ENCODE measurements around the gene CPN2.

The CPN2 gene, protein sequence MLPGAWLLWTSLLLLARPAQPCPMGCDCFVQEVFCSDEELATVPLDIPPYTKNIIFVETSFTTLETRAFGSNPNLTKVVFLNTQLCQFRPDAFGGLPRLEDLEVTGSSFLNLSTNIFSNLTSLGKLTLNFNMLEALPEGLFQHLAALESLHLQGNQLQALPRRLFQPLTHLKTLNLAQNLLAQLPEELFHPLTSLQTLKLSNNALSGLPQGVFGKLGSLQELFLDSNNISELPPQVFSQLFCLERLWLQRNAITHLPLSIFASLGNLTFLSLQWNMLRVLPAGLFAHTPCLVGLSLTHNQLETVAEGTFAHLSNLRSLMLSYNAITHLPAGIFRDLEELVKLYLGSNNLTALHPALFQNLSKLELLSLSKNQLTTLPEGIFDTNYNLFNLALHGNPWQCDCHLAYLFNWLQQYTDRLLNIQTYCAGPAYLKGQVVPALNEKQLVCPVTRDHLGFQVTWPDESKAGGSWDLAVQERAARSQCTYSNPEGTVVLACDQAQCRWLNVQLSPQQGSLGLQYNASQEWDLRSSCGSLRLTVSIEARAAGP

DNA sequence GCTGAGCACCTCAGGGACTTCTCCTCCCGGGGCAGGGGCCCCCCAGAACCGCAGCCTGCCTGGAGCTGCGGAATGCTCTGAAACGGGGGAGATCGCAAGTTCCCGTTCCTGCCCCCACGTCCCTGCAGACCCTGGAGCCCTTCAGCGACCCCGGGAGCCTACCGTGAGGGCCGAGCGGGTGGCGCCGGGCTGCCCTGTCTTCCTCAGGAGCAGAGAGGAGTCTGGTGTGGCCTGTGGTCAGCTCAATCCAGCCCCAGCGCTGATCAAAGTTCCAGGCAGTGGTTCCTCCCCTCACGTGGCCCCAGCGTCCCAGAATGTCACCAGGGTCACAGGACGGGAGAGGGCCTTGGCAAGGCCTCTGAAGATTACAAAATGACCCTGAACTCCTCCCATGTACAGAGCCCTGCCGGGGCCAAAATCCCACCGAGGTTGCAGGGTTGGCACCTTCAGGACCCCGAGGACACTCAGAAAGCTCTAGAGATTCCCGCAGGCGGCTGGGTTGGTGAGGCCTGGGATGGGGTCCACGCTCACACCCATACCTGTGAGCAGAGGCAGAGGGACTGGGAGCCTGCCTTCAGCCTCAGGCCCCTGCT is at the start of gene CPN2:
Gene CPN2, minus strand, starts transcription at position 249 of the 593 bp plus-strand sequence. CDS start 8,626 bp downstream, outside the sequence.
- DNase-seq, result no peak

DNA sequence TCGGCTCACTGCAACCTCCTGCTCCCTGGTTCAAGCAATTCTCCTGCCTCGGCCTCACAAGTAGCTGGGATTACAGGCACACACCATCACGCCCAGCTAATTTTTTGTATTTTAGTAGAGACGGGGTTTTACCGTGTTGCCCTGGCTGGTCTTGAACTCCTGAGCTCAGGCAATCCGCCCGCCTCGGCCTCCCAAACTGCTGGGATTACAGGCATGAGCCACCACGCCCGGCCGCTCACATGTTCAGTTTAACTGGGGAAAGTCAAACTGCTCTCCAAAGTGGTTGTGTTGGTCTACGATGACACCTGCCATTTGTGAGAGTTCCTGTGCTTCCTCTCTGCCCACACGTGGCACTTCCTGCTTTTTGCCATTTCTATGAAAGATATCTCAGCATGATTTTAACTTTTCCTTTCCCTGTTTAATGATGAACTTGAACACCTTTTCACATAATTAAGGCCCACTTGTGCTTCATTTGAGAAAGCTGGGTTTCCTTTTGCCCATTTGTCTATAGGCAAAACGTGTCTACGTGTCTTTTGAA is 48.8 kb upstream of the CPN2 start:
- no peak for DNase-seq

DNA sequence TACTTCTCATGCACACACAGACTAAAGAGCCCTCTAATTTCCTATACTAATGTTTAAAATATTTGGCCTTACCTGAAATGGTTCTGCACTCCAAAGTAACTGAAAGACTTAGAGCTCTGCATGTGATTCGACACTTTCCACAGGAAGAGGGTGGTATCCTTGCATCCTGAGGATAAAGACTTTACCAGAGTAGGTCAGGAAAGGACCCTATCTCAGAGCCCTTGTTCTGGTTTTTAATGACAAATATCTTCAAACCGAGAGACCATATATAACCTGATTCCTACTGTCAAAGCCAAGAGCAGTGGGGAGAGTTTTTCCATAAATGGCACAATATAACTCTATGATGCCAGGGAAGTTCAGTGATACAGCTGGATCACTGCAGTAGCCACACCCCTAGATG is 48.0 kb upstream of the CPN2 start, which contains the start of gene GP5:
Gene GP5, minus strand, starts transcription at position 101 of the 400 bp plus-strand sequence. CDS start 984 bp downstream, outside the sequence.
- DNase-seq, result no peak

DNA sequence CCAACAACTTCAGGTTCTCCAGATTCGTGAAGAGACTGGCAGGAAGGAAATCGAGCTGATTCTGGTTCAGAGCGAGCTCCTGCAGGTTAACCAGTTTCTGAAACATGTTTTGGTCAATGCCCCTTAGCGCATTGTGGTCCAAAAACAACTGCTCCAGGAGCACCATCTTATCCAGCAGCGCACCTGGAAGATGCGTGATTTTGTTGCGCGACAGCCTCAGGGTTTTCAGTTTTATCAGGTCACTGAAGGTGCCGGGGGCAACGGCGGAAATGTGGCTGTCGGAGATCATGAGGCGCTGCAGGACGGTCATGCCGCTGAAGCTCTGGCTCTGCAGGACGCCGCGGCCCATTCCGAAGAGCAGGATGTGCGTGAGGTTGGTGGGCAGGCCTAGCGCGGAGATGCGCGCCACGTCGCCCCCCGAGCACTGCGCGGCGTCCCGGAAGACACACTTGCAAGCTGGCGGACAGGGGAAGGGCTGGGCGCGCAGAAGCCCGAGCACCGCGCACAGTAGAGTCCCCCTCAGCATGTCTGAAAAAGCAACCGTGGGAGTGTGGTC is 46.7 kb upstream of the CPN2 start:
- no peak for DNase-seq

DNA sequence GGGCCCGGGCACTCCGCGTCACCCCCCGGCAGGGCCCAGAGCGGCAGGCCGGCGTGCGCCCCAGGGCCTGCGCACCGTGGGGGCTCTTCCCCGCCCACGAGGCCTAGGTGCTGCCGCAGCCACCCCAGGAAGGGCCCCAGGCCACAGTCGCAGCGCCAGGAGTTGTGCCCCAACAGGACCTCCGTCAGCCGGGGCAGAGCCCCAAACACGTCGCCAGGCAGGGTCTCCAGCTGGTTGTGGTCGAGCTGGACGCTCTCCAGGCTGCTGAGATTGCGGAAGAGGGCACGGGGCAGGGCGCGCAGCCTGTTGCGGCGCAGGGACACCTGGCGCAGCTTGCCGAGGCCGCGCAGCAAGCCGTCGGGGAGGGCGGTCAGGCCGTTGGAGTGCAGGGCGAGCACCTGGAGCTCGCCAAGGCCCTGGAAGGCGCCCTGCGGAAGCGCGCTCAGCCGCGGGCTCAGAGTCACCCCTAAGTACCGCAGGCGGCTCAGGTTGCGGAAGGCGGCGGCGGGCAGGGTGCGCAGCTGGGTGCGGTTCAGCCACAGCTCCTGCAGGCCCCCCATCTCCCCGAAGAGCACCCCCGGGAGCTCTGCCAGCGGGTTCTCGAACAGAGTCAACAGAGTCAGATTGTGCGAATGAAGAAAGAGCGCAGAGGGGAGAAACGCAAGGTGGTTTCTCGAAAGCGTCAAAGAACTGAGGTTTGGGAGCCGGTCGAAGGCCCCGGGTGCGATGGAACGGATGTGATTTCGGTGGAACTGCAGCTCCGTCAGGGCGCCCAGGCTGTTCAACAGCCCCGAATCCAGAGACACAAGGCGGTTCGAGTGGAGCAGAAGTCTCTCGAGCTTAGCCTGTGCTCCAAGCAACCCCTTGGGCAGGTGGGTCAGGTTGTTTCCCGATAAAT is 46.0 kb upstream of the CPN2 start:
- no peak for DNase-seq

DNA sequence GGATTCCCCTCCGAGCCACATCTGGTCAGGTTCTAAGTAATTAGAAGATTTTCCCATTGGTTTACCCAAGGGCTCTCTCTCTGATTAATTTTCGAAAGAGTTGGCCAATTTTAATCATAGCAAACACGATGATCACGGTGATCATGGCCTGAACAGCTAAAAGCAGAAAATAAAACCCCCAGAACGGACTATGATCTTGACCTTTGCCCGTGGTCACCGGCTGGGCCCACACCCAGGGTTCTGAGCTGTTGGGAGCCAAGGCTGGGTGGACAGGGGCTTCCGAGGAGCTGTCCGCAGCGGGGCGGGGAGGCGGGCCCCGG is 45.4 kb upstream of the CPN2 start:
- no peak for DNase-seq

DNA sequence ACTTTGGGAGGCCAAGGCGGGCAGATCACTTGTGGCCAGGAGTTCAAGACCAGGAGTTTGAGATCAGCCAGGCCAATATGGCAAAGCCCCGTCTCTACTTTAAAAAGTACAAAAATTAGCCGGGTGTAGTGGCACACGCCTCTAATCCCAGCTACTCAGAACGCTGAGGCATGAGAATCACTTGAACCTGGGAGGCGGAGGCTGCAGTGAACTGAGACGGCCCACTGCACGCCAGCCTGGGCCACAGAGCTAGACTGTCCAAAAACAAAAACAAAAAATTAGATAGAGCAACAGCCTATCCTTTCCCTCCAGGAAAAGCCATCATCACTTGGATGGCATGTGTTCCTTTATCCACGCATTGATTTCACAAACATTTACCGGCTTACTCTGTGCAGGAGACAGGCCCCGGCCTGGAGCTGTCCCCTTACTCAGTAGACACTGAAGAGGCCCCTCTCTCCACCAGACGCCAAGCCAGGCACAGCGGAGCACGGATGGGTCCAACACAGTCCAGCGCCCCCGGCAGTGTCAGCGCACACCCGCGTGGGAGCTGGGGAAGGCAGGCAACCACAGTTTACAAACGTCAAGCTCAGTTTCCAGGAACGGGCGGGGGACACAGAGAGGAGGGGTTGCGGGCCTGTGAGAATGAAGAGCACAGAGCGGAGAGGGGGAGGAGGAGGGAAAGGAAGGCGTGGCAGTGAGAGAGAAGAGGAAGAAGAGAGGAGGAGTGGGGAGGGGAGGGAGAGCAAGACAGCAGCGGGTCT is 44.8 kb upstream of the CPN2 start:
- DNase-seq, result no peak

DNA sequence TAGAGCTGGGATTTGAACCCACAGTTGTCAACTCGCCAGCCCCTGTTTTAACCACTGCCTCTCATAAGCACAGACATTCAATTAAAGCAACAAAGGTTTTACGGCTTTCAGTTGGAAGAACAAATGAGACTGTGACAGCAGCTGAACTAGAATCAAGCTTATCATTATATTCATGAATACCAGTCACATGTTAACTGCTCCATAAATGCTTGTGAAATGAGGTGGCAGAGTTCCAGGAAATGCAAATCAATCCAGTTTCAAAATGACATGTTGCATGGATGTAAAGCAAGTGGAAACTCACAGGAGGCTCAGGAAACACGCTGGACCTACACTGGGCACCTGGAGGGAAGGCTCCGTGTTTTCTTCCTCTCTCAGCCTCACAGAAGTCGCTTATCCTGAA is 44.1 kb upstream of the CPN2 start:
- DNase-seq, result no peak

DNA sequence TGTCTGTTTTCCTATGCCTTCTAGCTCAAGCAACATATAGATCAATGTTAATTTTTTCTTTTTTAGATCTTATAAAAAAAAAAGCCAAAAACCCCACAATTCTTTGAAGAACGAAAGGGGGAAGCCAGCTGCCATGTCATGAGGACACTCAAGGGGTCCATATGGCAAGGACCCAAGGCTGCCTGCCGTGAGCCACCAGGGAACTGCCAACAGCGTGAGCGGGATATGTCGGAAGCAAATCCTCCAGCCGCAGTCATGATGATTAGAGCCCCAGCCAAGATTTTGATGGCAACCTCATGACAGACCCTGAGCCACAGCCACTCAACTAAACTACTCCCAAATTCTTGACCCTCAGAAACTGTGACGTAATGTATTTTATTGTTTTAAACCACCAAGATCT is 41.4 kb upstream of the CPN2 start:
- DNase-seq, result no peak

DNA sequence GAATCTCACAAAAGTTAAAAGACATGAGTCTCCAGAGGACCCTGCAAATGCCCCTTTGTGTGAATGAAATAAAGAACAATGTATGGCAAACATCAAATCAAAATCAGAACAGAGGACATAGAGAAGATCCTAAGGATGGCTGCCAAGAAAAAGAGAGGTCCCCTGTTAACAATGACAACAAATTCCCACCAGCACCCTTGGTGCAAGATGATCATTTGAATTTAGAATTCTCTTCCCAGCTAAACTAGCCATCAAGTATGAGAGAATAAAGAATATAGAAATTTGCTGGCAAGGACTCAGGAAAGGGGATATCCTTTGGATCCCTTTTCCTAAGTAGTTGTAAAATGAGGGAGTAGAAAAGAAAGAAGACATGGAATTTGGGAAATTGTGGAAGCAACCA is 39.7 kb upstream of the CPN2 start:
- no peak for DNase-seq

DNA sequence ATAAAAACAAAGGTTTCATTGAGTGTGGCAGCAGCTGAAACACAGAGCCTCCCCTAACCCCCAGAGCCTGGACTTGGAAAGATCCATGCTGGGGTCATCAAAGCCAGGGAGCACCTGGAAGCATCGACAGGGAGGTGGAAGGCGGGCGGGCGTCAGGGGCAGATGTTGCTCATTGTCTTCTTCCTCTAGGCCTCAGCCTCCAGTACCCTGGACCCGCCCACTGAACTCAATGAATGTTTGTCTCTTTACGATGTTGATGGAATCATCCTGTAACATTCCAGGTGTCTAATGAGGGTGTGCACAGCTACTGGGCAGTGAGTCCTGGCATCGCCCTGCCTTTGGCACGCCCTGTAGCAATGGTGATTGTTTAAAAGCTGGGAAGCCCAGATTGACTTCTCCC is 38.1 kb upstream of the CPN2 start:
- no peak for DNase-seq

DNA sequence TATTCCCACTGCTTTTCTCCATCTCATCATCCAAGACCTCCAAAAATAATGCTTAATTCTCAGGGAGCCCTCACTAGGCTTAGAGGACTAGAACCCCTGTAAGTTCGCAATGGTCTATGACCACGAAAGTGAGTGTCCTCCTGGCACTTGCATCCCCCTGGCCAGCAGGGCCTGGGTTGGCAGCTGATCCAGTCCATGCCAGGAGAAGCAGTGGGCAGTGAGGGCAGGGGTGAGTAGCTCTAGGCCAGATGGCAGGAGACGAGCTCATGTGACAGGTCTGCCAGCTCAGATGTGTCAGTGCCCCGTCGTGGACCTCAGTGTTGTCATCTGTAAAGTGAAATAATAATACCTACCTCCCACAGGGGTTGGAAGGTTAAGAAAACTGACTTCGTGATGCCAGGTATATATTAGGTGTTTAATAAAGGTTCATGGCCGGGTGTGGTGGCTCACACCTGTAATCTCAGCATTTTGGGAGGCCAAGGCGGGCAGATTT is 36.8 kb upstream of the CPN2 start:
- no peak for DNase-seq

DNA sequence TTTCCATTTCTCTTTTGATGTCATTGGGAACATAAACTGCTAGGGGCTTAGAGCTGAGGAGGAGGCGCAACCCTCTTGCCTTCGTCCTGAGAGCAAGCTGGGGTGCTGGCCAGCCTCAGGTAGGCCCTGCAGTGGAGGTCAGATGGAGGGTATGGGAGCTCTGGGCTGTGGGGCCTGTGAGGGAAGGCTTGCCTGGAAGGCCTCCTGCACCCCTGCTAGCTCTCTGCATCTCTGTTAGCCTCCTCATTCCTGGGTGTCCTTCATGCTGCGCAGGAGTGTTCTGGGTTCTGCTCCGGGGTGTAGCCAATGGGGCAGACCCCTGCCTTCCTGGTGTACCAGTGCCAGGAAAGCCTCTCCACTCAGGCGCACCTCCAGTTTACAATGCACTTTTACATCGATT is 36.1 kb upstream of the CPN2 start:
- no peak for DNase-seq

DNA sequence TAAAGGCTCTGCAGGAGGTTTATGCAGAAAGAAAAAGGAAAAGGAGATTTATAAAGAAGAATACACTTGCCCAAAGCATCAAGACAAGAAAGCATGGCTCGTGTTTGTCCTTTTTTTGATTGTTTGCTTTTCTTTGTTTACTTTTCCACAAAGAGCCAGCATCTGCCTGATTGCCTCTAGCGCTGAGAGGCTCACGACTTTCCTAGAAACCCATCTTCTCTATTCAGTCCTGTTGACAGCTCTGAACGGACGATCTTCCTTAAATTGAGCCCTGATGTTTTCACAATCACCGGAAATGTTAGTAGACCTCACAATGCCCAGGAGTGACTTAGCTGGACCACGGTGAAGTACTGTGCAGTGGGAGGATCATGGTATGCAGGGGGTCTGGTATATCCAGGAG is 35.5 kb upstream of the CPN2 start:
- no peak for DNase-seq

DNA sequence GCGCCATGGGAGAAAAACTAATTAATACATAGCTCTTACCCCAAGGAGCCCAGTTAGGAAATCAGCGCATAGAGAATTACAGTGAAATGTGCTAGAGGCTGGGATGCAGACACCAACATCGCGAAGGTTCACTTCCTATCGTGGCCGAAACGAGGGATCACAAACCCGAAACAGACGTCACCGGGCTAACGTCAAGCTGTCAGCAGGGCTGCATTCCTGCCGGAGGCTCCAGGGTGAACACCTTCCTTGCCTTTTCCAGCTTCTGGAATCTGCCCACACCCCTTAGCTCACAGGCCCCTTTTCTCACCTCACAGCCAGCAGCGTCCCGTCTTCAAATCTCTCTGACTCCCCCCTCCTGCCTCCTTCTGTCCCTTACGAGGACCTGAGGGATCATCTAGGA is 34.9 kb upstream of the CPN2 start:
- no peak for DNase-seq

DNA sequence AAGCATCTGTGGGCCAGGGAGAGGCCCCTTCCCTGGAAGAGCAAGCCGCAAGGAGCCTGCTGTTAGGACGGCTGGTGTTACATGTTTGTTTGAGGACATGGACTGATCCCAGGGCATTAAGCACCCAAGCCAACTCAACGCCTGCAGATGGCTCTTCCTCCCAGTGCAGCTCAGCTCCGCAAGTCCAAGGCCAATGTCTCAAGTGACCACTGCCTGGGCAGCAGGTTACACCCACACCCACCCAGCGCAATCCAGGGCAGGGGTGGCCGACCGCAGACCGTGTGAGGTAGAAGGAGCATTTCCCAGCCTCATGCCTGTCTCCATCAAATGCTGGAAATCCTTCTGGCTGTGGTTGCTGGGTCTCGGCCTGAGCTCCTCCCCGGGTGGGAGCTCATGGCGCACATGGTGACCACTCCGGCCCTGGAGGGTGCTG is 33.5 kb upstream of the CPN2 start:
- DNase-seq, result no peak

DNA sequence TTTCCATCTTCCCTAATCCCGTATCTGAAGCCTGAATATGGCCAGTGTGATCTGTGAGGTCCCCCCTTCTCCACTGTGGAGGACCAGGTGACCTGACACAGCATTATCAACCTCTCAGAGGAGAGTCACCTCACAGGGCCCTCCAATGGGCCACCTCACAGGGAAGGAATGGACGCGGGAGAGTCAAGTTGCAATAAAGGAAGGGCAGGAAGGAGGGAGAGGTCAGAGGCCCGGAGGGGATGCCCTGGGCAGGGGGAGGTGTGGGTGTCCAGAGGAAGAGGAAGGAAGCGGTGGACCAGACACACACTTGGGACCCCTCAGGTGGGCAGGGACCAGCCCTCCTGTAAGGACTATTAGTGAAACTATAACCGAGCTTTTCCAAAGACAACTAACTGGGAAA is 33.0 kb upstream of the CPN2 start:
- no peak for DNase-seq

DNA sequence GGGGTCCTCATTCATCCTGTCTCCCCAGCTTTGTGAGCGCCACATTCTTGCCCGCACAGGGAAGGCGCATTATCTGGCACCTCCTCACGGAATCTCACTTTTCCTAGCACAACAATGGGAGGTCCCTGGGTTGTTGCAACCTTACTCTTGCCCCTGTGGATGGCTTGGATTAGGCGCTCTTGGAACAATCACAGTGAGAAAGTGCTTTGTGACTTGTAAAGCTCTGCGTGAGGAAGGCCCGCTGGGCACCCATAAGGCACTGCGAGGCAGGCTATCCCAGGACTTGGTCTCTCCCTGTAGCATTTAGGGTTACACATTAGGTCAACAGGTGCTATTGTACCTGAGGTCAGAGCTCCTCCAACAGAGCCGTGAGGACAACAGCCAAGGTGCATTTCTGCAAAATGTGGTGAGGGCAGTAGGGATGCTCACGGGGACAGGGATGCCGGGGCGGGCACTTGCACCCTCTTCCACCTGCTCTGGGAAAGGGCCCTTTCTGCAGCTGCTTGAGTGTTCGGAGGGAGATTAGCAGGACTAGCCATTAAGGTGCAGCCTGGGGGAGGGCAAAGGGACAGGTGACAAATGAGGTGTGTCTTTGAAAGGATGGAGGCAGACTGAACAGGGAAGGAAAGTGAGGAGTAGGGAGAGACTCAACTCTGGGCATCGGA is 32.3 kb upstream of the CPN2 start:
- DNase-seq, result no peak

DNA sequence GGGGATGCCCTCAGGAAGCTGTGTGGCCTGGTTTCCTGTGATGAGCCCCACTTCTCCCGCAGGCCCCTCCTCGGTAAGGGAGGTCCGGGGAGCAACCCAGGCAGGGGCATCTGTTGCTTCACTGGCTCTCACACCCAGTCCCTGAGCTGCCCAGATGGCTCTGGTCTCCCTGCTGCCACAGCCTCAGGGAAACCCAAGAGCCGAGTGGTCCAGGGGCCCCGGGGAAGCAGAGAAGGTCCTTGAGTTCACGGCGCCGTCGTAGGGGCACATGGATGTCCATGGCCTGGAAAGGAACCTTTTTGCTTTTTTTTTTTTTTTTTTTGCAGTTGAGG is 31.7 kb upstream of the CPN2 start:
- DNase-seq, result no peak

DNA sequence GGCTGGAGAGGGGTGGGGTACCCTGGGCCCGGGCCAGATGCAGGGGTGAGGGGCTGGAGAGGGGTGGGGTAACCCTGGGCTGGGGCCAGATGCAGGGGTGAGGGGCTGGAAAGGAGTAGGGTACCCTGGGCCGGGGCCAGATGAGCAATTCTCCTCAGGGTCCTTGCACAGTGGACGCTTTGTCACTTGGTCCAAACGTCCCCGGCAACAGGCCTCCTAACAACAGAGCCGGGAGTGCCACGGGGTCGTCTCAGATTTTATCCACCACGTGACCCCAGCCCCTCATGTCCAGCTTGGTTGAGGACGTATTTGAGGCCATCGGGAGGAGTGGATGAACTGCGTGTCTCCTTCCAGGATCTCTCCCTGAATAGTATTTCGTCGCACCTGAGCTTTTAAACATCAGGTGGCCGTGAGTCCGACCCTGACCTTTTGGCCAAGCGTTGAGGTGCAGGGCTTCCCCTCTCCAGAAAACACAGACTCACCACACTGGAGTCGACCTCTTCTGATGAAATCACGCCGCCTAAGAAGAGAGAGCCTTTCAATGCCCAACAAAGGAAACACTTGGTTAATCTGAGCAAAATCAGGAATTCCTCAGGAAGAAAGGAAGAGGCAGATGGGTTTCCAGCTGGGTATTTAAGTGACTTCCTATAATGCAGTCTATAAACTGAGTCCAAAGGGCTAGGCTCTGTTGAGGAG is 31.2 kb upstream of the CPN2 start:
- no peak for DNase-seq

DNA sequence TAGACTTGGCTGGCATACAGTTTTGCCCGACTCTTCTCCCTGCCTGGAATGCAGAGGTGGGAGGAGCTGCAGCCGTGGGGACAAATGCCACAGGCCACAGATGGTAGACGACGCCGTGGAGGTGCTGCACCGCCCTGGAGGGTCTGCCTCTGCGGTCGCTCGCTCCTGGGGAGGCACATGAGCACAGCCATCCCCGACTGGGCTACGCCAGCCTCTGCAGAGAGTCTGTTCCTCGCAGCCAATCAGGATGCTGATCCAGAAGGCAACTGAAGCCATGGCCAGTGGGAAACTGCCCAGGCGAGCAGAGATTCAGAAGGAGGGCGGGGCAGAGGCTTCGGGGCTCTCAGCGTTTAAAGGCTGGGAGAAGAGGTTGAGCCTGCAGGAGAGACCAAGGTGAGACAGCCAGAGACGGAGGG is 30.3 kb upstream of the CPN2 start:
- DNase-seq, result no peak

Data from NCI-H187 treated with DMSO at 0.1 percent for 48 hours (cell line).